Activated CD4-positive, alpha-beta T cell treated with anti-CD3 and anti-CD28 coated beads, Interleukin-2, amount 50 U/mL, for 1 hour (primary cell): ENCODE data around the gene RFTN1.

ENCODE experiments used
- DNase-seq: peaks from one replicate; pipeline ENCODE4 v3.0.0-alpha.2; 2020

The RFTN1 gene

DNA sequence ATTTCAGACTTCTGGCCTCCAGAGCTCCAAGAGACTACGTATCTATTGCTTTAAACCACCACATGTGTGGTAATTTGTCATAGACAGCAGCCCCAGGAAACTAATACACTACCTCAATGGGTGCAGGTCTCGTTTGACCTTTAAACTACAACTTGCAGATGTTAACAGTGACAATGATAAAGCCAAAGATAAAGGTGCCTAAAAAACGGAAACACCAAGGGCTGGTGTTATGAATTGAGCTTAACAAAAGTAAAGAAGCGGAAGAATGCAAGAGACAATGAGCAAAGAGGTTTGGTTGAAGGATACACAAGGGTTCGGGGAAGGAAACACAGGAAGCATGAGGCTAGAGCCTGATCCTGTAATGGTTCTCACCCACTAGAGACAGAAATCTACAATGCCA is 50.8 kb downstream of the RFTN1 start:
- no peak for DNase-seq

DNA sequence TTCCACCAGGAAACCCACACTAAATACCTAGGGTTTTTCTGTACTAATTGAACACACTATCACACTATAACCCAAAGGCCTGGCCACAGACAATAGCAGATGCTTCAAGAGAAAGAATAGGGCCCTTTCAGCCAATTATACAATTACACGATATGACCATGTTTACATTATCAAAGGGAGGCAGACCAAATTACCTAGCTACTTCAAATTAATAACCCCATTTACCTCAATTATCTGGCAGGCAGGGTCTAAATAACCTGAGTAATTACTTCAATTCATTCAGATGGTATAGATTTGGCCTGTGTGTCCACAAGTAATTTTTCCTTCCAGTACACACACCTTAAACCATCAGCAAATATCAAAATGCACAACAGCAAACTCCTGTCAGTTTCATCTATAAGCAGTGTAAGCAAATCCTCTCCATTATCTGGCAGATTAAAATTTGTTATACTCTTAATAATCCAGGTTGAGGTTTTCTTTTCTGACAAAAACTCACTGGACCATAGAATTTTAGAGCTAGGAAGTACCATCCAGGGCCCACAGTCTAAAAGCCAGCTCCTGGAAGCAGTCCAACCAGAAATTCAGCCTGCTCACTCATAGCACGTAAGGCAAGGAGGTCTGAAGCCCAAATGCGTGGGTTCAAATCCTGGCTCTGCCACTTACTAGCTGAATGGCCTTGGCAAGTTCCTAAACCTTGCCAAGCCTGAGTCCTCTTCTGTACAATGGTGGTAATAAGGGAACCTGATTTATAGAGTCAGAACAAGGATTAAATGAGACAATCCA is 51.8 kb downstream of the RFTN1 start:
- no peak for DNase-seq

DNA sequence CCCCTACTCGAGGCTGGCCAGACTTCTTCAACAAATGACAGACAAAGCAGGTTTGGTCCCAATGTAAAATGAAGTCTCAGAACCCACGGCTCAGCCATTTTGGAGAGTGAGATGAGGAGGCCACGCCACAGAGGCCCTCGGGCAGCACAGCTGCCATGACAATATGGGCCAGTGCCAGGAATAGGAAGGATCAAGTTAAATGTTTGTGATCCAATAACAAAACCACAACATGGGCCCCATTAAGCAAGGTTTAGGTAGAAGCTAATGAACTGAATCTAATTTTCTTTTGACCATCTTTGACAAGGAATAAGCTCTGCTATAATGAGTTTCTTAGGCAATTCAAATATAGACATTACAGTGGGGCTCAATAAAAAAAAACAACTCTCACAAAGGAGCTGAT is 52.6 kb downstream of the RFTN1 start:
- DNase-seq = no peak

DNA sequence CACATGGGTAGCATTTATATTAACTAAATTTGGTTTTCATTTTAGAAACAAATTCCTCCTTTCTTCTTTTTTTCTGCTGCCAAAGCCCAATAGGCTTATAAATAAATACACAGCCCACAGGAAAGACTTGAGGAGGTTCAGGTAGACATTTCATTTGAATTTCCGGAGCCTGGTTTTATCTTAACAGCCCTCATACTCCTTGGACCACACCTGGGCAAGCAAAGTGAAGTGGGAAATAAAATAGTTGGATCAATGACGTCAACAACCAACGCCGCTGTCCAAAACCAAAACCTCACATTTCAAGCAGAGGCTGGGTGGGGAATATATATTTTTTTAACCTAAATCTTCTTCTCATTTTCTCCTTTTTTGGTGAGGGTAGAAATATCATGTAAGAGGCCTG is 53.2 kb downstream of the RFTN1 start:
- no peak for DNase-seq

DNA sequence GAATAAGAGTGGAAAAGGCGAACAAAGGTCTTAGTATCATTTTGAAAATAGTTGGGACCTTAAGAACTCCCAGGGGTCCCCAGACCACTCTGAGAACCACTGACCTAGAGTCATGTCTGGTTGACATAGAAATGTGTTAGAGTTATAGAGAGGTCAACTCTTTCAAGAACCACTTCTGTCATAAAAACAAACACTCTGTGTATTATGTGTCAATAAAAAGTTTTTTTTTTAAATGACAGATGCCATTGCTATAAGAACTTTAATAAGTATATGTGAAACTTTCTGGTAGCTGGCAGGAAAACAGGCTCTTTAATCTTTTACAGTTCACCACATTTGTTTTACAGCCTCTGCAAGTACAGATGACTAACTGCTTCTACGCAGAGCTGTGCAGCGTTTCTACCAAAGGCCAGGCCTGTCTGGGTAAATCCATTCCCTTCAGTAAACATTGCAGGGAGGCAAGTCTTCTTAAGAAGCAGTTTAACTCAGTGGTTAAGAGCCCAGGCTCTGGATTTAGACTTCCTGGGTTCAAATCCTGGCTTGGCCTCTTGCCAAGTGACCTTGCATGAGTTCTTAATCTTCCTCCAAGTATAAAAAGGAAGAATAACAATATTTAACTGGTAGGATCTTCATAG is 56.6 kb downstream of the RFTN1 start:
- DNase-seq = no peak

DNA sequence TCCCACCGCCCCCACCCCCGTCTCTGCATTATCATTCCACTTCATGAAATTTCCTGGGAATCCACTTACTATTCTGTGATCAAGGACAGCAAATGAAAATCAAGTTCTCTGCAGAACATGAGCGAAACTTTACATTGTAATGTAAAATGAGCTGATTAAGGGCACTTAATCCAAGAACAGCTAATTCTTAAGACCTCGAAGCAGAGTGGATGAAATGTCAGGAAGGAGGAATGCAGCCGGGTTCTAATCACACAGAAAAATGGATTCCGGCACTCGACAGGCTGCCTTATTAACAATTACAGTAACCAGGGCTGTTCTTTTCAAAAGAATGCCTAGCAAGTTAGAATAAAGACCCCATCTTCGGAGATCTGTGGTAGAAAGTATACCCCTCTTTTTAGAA is 57.5 kb downstream of the RFTN1 start:
- DNase-seq = no peak

DNA sequence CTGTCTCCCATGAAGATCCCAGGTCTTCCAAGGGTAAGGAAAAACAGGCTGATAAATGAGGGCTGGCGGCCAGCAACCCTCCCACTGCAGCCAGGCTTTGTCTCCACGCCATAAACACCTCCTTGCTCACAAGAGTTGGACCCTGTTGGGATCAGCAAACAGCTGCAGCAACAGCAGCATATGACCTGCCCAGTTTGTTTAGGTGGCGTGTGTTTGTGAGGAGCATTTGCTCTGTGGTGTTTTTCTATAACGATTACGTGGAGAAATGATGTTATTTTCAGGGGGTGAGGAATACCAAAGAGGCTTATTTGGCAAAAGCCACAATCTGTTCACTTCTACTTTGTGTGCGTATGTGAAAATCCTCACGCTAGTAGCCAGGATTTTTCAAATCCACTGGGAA is 58.5 kb downstream of the RFTN1 start:
- DNase-seq = no peak

DNA sequence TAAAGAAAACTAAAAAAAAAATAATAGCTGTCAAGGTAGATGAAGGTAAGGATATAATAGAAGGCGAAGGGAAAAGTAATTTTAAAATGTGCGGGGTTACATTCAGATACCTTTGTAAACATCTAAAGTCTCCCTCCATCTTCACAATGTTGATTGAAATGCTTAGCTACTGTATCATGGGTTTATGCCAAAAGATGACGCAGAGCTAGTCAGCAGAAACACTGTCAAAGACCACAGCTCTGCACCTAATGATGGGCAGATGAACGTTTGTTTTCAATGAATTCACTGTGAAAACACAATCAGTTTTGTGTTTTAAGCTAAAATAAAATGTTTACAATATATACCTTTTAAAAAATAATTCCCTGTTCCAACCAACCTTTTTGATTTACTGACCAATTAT is 61.2 kb downstream of the RFTN1 start:
- DNase-seq = no peak

DNA sequence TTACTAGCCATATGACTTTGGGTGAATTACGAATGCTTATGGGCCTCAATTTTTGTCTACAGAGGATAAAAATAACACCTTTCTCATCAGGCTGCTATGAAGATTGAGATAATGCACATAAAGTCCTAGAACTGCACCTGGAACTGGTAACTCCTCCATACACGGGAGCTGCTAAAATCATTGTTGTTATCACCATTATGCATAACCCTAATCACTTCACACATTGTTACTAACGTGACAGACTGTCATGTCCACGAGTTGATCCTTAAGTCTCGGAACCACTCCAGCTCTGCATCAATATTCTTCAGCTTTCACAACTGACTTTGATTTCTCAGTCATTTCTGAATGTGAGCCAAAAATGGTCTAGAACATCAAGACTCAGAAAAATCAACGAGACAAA is 64.1 kb downstream of the RFTN1 start:
- no peak for DNase-seq

DNA sequence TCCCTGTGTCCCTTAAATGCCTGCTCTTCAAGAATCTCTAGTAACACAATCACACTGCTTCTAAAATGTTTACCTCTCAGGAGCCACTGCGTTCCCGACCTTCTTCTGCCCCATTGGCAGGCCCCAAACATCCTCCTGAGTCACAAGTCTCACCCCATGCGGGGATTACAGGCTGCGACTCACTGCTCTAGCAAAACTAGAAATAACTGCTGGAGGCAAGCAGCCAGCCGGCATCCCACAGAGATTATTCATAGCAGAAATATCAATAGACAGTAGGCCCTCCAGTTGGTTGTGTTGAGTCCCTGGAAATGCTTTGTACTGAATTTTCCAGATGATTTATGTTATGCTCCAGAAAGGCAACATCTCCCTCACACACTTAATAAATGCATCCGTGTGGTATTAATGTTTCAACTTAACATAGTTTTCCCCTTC is 64.8 kb downstream of the RFTN1 start:
- DNase-seq = no peak

DNA sequence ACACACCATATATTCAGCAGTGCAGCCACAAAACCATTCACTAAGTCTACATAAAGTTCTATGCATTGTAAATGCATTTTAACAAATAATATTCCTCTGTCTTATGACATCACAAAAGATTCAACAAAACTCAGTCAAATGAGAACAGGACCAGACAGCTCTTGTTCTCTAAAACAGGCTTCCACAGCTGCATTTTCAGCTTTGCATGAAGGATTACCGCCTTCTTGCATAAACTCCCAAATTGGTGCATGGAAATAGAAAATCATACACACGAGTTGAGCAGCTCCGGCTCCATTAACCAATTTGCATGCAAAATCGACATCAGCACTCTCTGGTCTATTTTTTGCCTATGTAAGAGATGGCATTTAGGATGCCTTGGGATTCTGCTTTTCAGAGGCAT is 66.4 kb downstream of the RFTN1 start:
- DNase-seq = no peak

DNA sequence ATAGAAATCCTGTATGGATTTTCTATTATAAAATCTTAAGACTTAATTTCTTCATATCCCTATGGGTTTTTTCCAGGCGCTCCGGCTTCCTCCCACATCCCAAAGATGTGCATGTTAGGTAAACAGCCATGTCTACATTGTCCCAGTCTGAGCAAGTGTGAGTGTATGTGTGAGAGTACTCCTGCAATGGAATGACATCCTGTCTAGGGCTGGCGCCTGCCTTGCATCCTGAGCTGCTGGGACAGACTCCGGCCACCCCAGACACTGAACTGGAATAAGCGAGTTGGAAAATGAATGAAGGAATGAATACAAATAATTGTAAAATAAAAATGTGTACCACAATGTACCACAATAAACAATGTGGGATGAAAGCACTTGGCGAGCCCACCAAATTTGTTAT is 69.2 kb downstream of the RFTN1 start:
- DNase-seq = no peak

DNA sequence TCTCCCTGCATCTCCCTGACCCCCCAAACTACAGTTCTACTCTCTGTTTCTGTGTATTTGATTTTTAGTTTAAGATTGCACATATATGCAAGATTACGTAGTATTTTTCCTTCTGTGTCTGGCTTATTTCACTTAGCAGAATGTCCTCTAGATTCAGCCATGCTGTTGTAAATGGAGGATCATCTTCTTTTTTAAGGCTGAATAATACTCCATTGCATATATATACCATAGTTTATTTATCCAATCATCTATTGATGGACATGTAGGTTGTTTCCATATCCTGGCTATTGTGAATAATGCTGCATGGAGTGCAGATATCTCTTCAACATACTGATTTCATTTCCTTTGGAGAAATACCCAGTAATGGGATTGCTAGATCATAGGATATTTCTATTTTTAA is 70.8 kb downstream of the RFTN1 start:
- no peak for DNase-seq

DNA sequence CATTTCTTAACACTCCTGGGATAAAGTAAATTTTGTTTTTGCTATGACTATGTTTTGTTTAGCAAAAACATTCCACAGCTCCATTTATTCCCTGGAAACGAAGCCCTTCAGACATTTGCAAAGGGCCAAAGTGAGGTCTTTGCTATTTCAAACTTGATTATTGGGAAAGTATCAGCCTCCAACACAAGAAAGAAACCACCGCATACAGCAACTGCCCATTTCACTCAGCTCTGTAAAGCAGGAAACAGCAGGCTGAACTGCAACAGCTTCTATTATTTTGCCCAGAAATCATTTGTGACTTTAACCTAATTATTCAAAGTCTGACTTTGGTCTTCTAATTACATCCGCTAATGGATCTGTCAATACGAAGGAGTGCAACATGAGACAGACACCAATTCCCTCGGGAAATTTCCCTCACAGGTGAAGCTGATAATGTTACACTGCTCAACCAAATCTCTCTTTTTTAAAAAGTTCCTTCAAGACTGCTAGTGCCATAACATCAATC is 72.1 kb downstream of the RFTN1 start:
- no peak for DNase-seq

DNA sequence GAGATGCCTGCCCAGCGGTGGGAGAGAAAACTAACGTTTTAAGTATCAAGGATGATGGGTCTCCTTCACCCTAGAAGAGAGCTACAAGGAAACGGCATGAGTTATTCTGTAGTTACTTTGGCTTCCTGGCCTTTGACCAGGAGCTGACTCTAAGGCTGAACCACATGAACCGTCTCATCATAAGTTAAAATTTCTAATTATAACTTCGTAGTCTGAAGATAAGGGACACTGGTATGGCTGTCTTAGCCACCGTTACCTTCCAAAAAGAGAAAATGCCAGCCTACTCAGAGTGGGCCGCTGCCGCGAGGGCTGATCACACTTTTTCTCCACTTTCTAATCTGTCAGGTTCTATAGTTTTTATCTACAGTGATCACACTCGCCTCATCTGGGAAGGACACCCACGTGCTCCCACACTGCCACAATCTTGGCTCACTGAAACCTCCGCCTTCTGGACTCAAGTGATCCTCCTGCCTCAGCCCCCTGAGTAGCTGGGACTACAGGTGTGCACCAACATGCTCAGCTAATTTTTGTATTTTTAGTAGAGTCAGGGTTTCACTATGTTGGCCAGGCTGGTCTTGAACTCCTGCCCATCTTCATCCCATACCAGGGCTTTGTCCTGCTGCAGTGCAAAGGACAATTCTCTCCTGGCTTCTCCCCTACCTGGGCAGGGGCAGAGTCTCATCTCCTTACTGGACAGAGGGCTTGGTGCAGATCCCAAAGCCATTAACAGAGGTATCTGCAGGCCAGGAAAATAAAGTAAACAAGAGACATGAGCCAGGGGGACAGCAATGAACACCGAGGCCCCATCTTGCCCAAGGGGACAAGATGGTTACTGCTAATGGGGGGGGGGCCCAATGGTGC is 73.4 kb downstream of the RFTN1 start:
- no peak for DNase-seq

DNA sequence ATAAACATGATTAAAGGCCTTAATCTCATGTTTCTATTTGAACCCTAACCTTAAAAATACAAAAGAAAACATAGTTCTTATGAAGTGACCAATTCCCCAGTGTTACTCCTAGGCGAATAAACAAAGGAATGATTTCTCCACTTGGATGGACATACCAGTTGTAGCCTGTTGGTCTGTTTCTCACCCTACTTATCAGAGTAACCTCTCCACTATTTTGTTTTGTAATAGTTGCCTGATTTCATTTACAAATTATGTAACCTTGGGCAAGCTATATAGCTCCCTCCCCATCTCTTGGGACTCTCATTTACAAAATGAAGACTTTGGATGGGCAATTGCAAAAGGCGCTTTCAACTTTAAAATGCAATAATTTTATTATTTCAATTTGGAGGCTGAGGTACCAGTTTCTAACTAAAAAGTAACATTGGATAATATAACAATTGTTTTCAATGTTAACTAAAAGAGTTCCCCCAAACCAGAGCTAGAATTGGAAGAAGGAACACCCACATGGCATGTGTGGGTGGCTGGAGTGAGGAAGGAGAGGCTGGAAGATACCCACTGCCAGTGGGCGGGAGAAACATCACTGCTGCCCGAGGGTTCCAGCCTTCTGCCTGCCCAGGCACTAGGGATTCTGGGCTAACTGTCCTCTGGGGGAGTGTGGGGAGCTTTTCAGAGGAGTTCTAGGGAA is 74.2 kb downstream of the RFTN1 start:
- no peak for DNase-seq

DNA sequence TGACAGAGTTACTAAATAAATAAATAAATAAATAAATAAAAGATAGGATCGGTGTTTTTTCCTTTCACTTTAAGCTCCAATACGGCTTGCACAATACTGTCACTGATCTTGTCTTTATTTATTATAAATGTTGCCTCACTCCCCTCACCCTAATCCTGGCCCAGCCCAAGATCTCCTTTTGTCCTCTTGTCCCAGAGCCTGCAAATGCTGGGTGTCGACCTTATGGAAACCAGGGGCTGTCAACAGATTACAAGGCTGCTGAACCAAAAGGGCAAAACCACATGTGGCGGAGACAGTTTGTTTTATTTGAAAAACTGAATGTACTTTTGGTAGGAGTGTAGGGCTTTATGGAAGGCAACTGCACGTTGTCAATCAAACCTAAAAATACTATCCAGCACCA is 75.9 kb downstream of the RFTN1 start:
- DNase-seq = no peak

DNA sequence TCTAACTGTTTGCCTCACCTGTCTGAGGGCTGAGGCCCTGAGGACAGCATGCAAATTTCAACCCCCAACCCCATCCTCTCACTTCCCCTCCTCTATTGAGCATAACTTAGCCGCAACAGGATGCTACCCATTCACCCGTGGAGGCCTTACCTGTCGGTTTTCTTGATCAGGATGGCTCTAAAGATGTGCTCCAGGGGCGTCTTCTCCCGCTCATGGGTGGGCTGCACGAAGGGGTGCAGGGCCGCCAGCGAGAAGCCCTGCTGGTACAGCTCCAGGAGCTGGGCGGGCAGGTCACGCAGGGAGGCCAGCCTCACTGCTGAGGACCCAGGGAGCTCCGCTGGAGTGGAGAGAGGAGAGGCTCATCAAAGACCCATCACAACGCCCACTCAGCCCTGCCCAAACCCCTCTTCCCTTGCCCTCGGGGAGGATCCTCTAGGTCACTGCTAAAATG is 79.8 kb downstream of the RFTN1 start:
- DNase-seq = no peak

DNA sequence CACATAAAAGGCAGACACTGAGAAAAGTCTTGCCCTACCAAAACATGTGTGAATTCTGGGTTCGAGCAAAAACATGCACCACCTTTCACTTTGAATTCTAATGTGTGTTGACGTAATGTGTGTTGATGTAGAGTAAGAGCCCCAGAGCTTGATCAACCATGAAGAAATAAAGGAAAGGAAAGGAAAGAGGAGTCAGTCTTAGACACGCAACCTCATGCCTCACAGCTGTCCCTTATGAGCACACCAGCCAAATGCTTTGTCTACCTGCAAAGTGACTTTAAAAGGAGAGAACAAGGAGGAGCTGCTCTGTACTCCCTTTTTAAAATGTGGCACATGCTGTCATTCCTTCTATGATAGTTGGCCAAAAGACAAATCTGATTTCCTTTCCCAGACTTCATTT is 80.8 kb downstream of the RFTN1 start:
- no peak for DNase-seq

DNA sequence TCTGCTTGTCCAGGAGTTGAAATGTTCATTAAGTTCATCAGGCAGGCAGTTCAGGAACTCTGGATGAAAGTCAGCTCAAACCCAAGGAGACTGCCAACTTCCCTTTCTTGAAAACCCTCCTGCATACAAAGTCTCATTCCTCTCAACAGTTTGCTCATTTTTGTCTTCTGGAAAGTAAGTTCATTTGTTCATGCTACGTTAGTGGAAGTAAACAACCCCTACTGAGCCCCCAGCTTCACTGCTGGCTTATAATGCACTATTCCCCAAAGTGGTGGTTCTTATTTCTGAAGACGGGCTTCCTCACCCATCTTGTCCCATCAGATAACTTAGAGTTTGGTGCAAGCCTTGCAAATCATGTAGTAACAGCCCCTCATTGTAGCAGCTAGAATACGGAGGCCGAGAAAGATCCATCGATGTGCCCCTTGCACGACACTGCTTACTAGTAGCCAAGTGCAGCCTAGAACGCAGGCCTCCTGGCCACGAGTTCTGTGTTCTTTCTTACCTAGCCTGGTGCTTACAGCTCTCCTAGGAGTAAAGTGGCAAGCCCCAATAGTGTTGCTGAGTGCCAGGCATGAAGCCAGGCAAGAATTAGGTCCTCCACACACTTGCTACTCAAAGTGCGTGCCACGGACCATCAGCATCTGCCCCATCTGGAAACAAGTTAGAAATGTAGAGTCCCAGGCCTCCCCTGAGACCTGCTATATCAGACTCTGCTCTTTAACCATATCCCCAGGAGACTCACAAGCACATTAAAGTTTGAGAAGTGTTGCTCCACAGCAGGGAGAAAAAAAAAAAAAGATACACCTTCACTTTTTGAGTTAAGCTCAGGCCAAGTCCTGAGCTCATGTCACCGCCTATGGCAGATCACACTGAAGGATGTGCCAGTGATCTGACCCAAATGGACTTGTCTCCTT is 82.5 kb downstream of the RFTN1 start:
- no peak for DNase-seq

DNA sequence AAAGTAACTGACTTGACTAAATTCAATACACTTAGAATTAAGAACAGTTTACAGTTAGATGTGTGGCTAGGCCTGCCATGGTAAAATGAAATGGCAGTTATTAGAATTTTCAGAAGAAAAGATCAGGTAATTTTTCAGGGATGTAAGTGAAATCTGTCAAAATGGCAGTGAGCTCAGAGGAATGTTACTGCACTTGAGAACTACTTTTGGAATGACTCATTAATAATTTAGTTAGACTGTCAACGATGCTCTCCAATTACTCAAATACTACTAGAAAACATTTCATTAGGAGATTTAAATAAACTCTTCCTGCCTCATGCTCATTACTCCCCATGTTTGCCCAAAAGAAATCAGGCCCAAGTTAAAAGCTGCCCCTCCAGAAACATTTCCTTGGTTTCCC is 84.4 kb downstream of the RFTN1 start:
- no peak for DNase-seq

DNA sequence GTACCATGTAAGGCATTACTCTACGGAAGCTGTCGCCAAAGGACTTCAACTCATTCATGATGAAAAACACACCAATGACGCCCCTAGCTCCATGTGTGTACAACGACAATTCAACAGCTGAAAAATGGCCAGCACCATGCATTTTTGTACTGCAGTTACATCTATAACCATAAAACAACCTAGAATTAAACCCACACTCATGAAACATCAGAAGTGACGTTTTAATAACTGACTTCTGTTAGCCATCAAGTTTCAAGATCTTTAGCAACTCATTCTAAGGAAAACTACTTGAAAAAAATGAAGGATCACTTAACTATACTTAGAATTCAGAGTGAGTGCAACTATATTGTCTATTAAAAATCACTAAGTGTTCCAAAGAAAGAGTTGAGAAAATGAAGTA is 84.9 kb downstream of the RFTN1 start:
- DNase-seq = no peak
